Germinal center (tissue), 1 donor: Measurements from ENCODE around the gene TERT.

ENCODE experiments used
- DNase-seq: peaks from one replicate; pipeline ENCODE4 v3.0.0; 2012; ENCODE audit warnings: mixed read lengths, low spot score

TERT gene

GRCh38 chr5:1219098-1219767 lies 75.6 kb downstream of the TERT start:
- no peak for DNase-seq

GRCh38 chr5:1218351-1219080 lies 76.4 kb downstream of the TERT start:
- no peak for DNase-seq

- DNase-seq: no peak
Measured at GRCh38 chr5:1217596-1218206, 77.2 kb downstream of the TERT start.

GRCh38 chr5:1216918-1217295 lies 78.0 kb downstream of the TERT start:
- no peak for DNase-seq

GRCh38 chr5:1216211-1216917 lies 78.5 kb downstream of the TERT start:
- DNase-seq: no peak

- no peak for DNase-seq
Measured at GRCh38 chr5:1215320-1216096, 79.4 kb downstream of the TERT start.

GRCh38 chr5:1214936-1215220 lies 80.0 kb downstream of the TERT start:
- peak; percentile 16 for DNase-seq

- no peak for DNase-seq
Measured at GRCh38 chr5:1214163-1214935, 80.5 kb downstream of the TERT start.

GRCh38 chr5:1213508-1214162 lies 81.2 kb downstream of the TERT start:
- no peak for DNase-seq

- DNase-seq: no peak
Measured at GRCh38 chr5:1212881-1213280, 82.0 kb downstream of the TERT start.

GRCh38 chr5:1212271-1212670 lies 82.6 kb downstream of the TERT start:
- DNase-seq: no peak

- DNase-seq: no peak
Measured at GRCh38 chr5:1211701-1212100, 83.2 kb downstream of the TERT start.

- DNase-seq: no peak
Measured at GRCh38 chr5:1210832-1211251, 84.0 kb downstream of the TERT start.

GRCh38 chr5:1209896-1210776 lies 84.7 kb downstream of the TERT start:
- DNase-seq: no peak

- DNase-seq: no peak
Measured at GRCh38 chr5:1209489-1209852, 85.4 kb downstream of the TERT start.

- DNase-seq: no peak
Measured at GRCh38 chr5:1208743-1209488, 86.0 kb downstream of the TERT start.

GRCh38 chr5:1208221-1208742 lies 86.6 kb downstream of the TERT start:
- DNase-seq: no peak

GRCh38 chr5:1207555-1207954 lies 87.3 kb downstream of the TERT start:
- DNase-seq: no peak
